ENCODE measurements around the gene OAT.

- TF ChIP-seq CTCF (IDR thresholded peaks at IDR 0.05): no peak
- TF ChIP-seq POLR2A (IDR thresholded peaks at IDR 0.05): peak in 1 of 2 donors; percentile 69
These were observed at the start of gene OAT for GRCh38 chr10:124418726-124419501.
